ENCODE data around the gene SLC39A2.
"Not testable (repeated sequence)": the region's sequence is repeated elsewhere in the genome, so short reads cannot be mapped to it uniquely, and the experiment has no call there.

DNA sequence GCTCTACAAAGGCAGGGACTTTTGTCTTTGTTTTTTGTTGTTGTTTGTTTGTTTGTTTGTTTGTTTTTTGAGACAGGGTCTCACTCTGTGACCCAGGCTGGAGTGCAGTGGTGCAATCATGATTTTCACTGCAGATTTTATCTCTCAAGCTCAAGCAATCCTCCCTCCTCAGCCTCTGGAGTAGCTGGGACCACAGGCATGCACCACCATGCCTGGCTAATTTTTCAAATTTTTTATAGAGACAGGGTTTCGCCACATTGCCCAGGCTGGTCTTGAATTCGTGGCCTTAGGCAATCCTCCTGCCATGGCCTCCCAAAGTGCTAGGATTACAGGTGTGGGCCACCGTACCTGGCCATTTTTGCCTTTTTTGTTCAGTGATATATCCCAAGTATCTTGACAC, 41.8 kb downstream of the SLC39A2 start:
- TF ChIP-seq, protein P1, sequence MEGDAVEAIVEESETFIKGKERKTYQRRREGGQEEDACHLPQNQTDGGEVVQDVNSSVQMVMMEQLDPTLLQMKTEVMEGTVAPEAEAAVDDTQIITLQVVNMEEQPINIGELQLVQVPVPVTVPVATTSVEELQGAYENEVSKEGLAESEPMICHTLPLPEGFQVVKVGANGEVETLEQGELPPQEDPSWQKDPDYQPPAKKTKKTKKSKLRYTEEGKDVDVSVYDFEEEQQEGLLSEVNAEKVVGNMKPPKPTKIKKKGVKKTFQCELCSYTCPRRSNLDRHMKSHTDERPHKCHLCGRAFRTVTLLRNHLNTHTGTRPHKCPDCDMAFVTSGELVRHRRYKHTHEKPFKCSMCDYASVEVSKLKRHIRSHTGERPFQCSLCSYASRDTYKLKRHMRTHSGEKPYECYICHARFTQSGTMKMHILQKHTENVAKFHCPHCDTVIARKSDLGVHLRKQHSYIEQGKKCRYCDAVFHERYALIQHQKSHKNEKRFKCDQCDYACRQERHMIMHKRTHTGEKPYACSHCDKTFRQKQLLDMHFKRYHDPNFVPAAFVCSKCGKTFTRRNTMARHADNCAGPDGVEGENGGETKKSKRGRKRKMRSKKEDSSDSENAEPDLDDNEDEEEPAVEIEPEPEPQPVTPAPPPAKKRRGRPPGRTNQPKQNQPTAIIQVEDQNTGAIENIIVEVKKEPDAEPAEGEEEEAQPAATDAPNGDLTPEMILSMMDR (IDR thresholded peaks at IDR 0.05) = not testable (repeated sequence)
- not testable (repeated sequence) for TF ChIP-seq POLR2A (IDR thresholded peaks at IDR 0.05)
